Stimulated activated CD8-positive, alpha-beta memory T cell treated with anti-CD3 and anti-CD28 coated beads, Interleukin-7, amount 100 ng/mL, for 1 hour (primary cell): Measurements from ENCODE around the gene PGM1.
"Not testable (repeated sequence)": the region's sequence is repeated elsewhere in the genome, so short reads cannot be mapped to it uniquely, and the experiment has no call there.

Source experiments
- DNase-seq, 2 donors: peaks; one replicate each; pipeline ENCODE4 v3.0.0-alpha.2; 2020; ENCODE audit warnings: low read depth in 2 of 2

PGM1 gene

DNA sequence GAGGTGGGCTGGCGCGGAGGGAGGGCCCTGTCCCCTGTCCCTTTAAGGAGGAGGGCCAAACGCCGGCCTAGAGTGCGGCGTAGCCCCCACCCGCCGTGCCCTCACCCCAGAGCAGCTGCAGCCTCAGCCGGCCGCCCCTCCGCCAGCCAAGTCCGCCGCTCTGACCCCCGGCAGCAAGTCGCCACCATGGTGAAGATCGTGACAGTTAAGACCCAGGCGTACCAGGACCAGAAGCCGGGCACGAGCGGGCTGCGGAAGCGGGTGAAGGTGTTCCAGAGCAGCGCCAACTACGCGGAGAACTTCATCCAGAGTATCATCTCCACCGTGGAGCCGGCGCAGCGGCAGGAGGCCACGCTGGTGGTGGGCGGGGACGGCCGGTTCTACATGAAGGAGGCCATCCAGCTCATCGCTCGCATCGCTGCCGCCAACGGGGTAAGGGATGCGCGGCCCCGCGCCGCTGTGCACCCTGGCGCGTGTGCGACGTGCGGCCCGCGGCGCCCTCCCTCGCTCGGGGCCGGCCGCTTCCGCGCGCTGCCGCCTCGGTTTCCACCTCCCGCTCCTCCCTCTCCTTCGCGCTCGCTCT, at the start of gene PGM1:
Gene PGM1 (plus strand): TSS at position 109 of the 583 bp plus-strand sequence. CDS start 78 bp downstream, at position 187.
- peak; percentile 42 to 46 for DNase-seq

DNA sequence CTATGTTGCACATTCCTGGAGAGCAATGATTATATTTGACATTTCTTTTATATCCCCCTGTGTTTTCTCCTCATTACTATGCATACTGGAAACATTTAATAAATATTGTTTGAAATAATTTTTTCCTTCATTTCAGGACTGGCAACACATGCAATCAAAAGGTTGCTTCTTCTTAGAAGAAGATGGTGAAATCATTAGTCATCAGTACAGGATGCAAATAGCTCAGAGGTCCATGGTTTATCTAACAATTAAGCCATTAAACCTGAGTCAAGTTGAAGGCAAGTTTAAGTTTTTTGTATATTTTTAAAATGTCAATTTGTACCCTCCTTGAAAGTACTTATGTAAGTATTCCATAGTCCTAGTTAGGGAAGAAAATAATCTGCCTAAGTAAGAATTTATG, 47.4 kb upstream of the PGM1 start:
- DNase-seq: no peak

DNA sequence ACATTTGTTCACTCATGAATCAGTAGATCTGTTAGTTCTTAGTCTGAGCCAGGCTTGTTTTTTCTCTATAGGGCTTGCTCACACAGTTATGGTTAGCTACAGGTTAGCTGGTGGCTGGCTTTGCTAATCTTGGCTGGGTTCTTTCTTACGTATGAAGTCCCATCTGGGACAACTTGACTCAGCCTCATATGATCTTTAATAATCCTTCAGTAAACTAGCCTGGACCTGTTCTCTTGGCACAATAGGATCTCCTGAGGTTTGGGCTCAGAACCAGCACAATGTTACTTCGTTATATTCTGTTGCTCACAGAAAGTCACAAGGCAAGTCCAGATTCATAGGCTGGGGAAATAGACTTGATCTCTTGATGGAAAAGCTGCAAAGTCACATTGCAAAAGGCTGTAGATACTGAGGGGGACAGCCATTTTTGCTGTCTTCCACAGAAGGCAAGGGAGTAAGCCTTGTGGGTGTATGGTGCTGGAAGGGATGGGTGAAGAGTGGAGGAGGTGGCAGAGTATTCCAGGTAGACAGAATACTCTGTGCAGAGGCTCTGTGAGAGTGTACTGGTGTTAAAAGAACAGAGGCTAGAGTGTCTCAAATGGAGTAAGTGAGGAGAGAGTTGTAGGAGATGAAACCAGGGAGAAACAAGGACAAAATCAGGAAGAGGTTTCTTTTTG, 45.5 kb upstream of the PGM1 start:
- no peak for DNase-seq

DNA sequence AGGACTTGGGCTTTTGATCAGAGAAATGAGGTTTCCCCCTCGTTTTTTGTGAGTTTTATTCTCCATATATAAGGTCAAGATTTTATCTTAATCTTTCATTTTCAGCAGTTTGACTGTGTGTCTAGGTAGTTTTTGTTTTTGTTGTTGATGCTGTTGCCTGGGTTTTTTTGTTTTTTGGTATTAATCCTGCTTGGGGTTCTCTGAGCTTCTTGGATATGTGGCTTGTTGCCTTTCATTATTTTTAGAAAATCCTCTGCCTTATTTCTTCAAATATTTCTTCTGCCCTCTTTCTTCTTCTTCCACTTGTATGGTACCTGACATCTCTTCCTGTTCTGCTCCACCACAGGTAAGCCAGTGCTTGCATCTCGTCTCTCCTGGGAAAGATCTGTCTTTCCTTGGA, 44.9 kb upstream of the PGM1 start:
- no peak for DNase-seq

DNA sequence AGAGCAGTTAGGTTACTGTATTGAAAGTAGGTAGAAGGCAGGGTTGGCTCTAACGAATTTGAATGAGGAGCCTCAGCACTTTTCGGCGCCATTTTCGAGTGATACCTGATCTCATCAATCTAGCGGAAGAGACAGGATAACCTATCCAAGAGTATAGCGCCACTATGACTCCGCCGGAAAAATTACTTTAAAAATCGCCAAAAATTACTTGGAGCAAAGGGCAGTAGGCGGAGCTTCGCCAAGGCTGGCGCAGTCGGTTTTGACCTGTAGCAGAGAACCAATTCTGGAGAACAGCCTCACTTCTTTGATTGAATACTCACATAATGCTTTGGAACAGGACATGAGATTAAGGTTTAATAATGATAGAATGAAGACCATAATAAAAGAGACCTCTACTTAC, 44.3 kb upstream of the PGM1 start:
- no peak for DNase-seq

DNA sequence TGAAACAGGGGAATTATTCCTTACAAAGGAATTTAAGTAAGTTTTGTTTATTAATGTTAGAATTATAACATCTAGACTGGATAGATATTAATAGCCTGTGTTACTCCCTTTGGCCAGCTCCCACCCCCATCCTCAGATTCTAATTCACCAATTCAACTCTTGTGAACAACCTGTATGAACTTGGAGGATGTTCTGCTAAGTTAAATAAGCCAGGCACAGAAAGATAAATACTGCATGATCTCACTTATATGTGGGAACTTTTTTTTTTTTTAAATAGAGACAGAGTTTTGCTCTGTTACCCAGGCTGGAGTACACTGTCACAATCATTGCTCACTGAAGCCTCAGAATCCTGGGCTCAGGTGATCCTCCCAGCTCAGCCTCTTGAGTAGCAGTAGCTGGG, 37.7 kb upstream of the PGM1 start:
- no peak for DNase-seq

DNA sequence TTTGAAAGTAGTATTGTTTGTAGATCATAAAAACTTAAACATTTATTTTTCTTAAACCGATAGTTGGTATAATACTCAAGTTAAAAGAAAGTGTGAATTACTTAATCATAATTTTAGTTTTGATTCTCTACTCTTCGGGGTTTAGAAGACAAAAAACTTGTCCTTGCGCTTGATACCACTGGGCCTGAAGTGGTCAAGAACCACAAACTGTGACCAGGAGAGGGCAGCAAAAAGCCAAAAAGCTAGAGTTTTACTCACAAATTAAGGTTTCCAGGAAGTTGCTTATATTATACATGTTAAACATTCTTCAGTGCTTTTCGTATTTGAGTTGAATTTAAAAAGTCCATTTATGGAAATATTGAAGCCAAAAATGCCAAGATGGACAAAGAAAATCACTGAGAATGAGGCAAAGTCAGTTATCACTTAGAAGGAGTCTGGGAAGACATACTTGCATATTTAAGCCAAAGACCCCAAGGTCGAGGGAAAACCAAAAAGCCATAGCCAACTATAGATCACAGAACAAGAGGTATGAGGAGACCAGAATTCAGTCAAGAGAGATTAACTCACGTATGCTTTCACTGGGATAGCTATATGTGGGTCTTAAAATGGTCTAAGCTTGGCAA, 35.7 kb upstream of the PGM1 start:
- DNase-seq: no peak

DNA sequence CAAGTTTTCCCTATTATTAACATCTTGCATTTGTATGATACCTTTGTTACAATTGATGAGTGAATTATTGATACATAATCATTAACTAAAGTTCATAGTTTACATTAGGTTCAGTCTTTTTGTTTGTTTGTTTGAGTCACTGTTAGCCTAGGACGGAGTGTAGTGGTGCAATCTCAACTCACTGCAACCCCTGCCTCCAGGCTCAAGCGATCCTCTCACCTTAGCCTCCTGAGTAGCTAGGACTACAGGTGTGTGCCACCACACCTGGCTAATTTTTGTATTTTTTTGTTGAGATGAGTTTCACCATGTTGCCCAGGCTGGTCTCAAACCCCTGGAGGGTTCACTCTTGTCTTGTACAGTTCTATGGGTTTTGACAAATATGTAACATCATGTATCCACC, 33.9 kb upstream of the PGM1 start:
- DNase-seq: no peak

DNA sequence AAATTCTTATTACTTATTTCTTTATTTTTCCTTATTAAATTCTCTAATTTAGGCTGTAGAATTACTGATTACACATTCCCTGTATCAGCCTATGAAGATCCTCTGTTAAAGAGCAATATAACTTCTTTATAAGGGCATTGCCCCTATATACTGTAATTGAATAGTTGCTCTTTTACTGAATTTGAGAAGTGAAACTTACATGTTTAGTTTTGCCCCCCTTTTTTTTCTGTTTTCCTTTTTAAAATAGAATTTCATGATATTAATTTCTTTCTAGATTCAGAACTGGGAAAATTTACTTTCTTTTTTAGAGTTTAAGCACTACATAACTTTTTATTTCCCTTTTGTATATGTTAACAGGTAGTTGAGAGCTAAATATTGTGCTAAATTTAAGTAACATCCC, 29.5 kb upstream of the PGM1 start:
- DNase-seq: no peak

DNA sequence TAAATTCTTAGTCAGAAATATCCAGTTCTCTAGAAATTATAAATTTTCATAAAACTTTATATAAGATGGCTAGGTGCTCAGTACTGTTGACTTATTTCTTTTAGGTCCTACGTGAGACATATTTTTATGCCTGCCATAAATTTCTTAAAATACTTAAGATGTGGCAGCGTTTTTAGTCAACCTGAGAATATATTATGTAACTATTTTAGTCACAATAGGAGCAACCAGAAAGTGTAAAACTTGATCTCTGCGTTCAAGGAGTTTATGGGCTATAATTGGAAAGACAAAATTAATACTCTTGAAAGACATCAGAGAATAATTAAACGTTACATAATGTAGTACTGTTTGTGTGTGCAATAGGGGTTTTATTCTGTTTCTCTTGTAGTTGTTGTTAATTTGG, 24.1 kb upstream of the PGM1 start:
- no peak for DNase-seq

DNA sequence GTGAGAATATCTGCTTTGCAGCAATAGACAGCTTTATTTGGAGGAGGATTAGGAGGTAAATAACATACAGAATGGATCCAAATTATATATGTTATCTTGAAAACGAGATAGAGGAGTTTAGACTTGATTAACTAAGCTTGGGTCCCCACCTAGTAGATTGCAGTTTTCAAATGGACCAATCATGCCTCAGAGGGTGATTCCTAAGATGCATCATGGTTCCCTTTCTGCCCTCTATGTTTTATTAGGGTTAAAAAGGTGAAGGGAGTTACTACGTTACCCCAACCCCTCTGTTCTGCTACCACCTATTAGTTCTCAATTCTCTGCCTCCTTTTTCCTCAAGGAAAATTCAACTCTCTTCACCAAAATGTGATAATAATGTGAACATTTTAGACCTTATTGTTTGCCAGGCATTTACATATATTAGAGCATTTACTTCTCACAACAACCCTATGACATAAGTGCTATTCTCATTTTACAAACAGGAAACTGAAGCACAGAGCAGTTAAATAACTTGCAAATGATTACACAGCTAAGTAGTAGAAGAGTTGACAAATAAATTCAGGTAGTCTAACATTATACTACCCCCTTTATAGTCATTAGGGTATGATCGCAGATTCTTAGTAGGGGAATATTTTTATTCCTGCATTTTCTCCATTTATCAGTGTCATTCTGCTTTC, 23.4 kb upstream of the PGM1 start:
- DNase-seq: no peak

DNA sequence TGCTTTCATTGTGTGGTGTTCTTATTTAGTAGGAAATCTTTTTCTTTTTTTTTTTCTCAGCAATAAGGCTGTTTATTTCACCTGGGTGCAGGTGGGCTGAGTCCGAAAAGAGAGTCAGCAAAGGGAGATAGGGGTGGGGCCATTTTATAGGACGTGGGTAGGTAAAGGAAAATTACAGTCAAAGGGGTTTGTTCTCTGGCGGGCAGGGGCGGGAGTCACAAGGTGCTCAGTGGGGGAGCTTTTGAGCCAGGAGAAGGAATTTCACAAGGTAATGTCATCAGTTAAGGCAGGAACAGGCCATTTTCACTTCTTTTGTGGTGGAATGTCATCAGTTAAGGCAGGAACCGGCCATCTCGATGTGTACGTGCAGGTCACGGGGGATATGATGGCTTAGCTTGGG, 20.5 kb upstream of the PGM1 start:
- not testable (repeated sequence) for DNase-seq

DNA sequence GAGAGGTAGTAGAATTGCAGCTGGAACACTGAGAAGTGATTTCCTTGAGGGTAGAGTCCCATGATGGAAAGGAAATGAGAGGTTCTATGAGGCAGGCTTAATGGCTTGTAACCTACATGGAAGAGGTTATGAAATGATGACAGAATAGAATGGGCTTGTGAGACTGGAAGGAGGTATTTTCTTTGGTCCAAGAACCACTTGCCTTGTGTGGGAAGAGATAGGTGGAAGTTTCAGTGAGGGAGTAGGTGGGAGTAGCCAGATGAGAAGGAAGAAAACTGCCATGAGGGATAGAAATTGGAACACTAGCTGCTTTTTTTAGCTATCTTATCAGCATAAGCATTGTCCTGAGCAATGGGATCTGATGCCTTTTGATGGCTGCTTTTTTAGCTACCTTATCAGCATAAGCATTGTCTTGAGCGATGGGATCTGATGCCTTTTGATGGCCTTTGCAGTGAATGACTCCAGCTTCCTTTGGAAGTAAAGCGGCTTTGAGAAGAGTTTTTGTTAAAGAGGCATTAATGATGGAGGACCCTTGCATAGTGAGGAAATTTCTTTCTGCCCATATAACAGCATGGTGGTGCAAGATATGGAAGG, 18.9 kb upstream of the PGM1 start:
- DNase-seq: not testable (repeated sequence)

DNA sequence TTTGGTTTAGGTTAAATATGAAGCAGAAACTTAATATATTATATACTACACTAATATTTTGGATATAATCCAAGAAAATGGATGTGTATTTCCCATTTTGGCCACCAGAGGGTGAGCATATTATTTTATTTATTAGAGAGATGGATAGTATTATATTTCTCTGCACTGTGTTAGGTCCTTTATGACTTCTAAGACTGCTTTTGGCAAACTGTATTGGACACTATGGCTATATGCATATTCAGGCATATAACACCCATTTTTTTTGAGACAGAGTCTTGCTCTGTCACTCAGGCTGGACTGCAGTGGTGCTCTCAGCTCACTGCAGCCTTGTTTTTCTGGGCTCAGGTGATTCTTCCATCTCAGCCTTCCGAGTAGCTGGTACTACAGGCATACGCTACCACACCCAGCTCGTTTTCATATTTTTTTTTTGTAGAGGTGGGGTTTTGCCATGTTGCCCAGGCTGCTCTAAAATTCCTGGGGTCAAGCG, 17.8 kb upstream of the PGM1 start:
- DNase-seq: no peak

DNA sequence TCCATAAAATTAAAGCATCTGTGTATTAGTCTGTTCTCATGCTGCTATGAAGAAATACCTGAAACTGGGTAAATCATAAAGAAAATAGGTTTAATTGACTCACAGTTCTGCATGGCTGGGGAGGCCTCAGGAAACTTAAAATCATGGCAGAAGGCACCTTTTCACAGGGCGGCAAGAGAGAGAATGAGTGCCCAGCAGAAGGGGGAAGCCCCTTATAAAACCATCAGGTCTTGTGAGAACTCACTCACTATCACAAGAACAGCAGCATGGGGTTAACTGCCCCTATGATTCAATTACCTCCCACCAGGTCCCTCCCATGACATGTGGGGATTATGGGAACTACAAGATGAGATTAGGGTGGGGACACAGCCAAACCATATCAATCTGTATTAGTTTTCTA, 6.9 kb upstream of the PGM1 start:
- not testable (repeated sequence) for DNase-seq

DNA sequence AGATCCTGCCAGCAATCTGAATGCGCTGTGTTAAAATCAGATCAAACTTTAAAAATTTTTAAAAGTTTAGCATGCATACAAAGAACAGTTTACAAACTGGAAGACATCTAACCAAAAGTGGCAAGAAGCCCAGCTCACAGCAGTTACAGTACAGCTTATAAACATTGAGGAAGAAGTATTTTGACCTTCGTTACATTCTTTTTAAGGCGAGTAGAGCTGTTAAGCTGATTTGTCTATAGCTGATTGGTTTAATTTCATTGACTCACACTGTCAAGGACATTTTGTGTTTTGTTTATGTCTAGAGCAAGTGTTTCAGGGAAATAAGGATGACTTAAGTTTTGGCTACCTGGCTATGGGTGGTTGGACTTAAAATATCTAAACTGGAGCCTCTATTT, 3.0 kb upstream of the PGM1 start:
- DNase-seq: no peak

DNA sequence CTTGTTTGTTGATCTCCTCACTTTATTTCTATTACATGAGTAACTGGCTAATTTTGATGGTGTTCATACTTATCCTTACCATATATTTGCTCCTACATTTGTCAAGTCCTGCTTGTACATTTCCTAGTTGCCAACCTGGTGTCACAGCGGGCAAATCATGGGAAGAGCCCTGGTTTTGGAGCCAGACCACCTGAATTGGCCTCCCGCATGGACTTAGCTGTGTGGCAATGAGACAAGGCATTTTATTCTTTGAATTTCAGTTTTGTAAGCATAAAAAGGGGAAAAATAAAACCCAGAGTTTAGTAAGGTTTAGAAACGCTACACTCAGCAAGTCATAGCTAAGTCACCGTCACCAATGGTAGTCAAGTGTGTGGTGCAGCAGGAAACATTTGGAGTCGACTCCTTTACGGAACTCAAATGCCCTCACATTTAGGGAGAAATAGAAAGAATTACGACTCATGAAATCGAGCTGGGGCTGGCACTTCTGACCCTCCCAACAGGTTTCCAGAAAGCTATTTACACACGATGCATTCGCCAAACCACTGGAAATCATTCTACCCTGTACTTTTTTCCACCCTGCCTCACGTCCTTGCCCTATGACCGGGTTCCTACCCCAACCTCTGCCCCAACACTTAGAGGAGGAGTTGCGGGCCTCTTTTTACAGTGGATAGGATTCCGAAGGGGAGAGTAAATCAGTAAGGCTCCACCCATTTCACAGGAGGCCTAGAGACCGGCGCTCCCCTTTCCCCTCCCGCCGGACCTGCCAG, 492 bp upstream of the PGM1 start:
- no peak for DNase-seq

DNA sequence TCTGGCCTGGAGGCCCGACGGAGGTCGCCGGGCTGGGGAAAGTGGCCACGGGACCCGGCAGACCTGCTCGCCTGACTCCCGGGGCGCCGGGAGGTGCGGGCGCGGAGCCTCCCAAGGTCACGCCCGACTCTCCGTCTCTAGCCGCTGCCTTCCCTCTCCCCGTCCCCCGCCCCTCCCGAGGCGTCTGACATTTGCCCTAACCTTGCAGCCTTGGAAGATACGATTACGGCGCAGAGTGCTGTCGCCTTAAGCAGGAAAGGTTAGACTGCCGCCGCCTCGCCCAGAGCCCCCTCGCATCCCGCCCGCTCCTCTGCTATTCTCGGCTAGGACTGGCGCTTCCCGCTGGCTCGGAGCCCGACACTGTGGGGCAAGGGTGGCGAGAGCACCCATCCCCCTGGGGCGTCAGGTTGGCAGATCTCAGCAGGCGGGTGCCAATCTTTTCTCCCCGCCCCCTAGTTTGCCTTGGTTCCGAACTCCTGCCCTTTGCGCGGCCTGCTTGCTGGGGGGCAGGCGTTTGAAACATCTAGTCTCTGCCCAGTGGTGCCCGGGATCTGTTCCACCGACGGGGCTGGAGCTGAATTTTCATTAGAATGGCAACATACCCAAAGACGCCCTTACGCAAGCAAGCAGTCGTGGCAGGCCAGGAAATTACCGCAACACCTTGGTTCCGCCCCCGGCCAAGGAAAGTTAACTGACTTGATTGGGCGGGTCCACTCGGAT, 835 bp downstream of the PGM1 start:
- peak; percentile 24 to 49 for DNase-seq

DNA sequence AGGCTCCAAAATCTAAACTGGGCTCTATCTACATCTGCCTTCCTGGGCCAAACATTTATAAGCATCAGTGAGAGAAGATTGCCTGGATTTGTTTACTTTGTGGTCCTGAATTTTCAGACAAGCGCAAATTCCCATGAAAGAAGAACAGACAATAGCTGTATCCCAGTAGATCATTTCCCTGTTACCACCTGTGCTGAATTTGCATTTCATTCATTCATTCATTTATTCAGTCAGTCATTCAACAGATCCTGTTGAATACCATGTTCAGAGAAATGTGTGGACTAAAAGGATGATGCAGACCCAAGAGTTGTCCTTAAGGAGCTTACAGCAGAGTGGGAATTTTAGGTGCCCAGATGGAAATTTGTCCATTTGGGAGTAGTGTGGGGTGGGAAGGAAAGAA, 2.2 kb downstream of the PGM1 start:
- no peak for DNase-seq

DNA sequence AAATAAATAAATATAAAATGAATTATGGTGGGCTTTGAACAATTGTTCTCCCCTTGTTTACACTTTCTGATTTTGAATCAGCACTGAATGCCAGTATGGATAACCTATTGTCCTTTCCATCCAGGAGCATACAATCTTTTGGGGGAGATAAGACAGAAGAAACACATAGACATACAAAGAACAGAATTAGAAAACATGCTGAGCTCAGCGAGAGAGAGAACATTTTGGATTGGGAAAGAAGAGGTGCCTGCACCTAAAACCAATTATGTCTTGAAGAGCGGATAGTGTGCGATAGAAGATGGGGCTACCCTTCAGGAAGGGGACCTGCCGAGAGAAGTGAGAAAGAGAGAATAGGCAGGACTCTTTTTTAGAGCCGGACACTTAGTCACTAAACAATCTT, 6.6 kb downstream of the PGM1 start:
- DNase-seq: no peak

DNA sequence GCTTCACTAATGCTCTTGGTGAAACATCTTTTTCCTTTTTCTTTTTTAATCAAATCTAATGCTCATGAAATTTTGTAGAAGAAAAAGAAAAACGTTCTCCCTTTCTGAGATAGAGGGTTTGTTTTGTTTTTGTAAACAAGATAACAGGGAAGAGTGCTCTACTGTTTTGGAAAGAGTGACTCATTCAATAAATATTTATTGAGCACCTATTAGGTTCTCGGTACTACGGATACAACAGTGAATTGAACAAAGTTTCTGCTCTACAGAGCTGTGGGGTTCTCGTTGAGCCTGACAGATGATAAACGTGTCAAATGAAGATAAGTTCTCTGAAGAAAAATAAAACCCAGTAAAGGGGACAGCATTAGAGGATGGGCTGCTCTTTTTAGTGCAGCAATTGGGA, 7.0 kb downstream of the PGM1 start:
- DNase-seq: no peak
